Measurements from ENCODE around the gene SOX6. TPM values are rescaled to one million over a fixed set of nuclear protein-coding genes. Genes with fewer than 3 reads are reported as not detected.

SOX6 gene
- total RNA-seq, 1 experiment from 2014 or later = not detected

DNA sequence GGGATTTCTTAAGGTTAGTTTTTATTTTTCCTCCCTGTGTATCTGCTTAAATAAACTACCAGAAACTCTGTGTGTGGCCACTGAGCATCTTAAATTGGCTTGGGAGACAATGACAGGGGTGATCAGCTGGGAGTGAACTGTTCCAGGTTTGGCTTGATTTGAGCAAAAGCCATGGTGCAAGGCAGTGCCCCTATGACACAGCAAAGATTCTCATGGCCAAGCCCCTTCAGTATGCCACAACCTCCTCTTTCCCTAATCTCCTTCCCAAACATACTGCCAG lies 370.5 kb downstream of the SOX6 start:
- Histone ChIP-seq H3K9me3 (ENCODE audit: control insufficient read depth, low read depth, low read length) (no peaks in the 10 kb centered on the region), H2AK5ac (ENCODE audit: insufficient read length, low read length) (no peak overlapping the region), H2BK15ac (ENCODE audit: low read depth, low read length) (no peak overlapping the region), H2BK120ac (ENCODE audit: low read depth, low read length, poor library complexity, severe bottlenecking) (no peak overlapping the region), H3K4me2 (ENCODE audit: insufficient read depth, insufficient read length, low read length) (no peak overlapping the region), H3K9ac (ENCODE audit: extremely low read depth, insufficient read length, low read length) (no peak overlapping the region), H4K5ac (ENCODE audit: insufficient read length, low read depth, low read length) (no peak overlapping the region), H3K4ac (ENCODE audit: low read depth, low read length) (no peak overlapping the region), H2BK5ac (ENCODE audit: insufficient read length, low read length) (no peak overlapping the region), H3K56ac (ENCODE audit: insufficient read length, low read depth, low read length) (no peak overlapping the region), H3K27ac (ENCODE audit: insufficient read length, low read depth, low read length) (no peak overlapping the region), H4K8ac (replicated peaks; ENCODE audit: insufficient read length, low read depth, low read length) (no peak overlapping the region), H2BK12ac (ENCODE audit: insufficient read length, low read depth, low read length) (no peak overlapping the region), H3K79me1 (ENCODE audit: insufficient read depth, low read depth, low read length, poor library complexity, severe bottlenecking) (no peaks in the 10 kb centered on the region), H3K14ac (ENCODE audit: insufficient read depth, low read length) (no peak overlapping the region), H3K79me2 (ENCODE audit: insufficient read depth, low read length) (no peaks in the 10 kb centered on the region), H3K23me2 (ENCODE audit: insufficient read length, low read depth, low read length, poor library complexity, severe bottlenecking) (no peaks in the 10 kb centered on the region), H2BK20ac (ENCODE audit: low read depth, low read length, poor library complexity, severe bottlenecking) (no peak overlapping the region), H4K20me1 (ENCODE audit: control insufficient read depth, insufficient read depth, insufficient read length) (no peaks in the 10 kb centered on the region), H2AFZ (ENCODE audit: low read length) (no peak overlapping the region), H3T11ph (ENCODE audit: low read length) (no peak overlapping the region), H3K23ac (ENCODE audit: insufficient read length, low read depth, low read length) (no peak overlapping the region), H4K91ac (ENCODE audit: insufficient read length, low read depth, low read length) (no peak overlapping the region), H3K27me3 (ENCODE audit: insufficient read depth, low read length) (peaks cover 10% of the 10 kb centered on the region; the same call in 1 of the 2 replicates), H3K18ac (ENCODE audit: insufficient read length, low read depth, low read length) (no peak overlapping the region), H3K4me1 (ENCODE audit: insufficient read depth, low read length) (no peaks in the 10 kb centered on the region)
- H3K4me3 Mint-ChIP-seq = no peak overlapping the region
- H3K9me3 Mint-ChIP-seq = no peaks in the 10 kb centered on the region
- TF ChIP-seq, protein P1, sequence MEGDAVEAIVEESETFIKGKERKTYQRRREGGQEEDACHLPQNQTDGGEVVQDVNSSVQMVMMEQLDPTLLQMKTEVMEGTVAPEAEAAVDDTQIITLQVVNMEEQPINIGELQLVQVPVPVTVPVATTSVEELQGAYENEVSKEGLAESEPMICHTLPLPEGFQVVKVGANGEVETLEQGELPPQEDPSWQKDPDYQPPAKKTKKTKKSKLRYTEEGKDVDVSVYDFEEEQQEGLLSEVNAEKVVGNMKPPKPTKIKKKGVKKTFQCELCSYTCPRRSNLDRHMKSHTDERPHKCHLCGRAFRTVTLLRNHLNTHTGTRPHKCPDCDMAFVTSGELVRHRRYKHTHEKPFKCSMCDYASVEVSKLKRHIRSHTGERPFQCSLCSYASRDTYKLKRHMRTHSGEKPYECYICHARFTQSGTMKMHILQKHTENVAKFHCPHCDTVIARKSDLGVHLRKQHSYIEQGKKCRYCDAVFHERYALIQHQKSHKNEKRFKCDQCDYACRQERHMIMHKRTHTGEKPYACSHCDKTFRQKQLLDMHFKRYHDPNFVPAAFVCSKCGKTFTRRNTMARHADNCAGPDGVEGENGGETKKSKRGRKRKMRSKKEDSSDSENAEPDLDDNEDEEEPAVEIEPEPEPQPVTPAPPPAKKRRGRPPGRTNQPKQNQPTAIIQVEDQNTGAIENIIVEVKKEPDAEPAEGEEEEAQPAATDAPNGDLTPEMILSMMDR (conservative IDR thresholded peaks at IDR 0.05) = no peak
- H3K27me3 Mint-ChIP-seq (ENCODE audit: low read depth) = peaks cover 51% of the 10 kb centered on the region
- no peak for DNase-seq
- no peak overlapping the region for H3K27ac Mint-ChIP-seq
- H3K36me3 Mint-ChIP-seq (ENCODE audit: insufficient read depth in 1 of 3, low read depth in 3 of 3) = no peaks in the 10 kb centered on the region
- H3K4me1 Mint-ChIP-seq = peaks cover 6 to 9% of the 10 kb centered on the region in 2 experiments; a peak in 3 of 4 replicates
